Measurements from ENCODE around the gene LPP. TPM values are rescaled to one million over a fixed set of nuclear protein-coding genes. Genes with fewer than 3 reads are reported as not detected.

Gene LPP
- total RNA-seq, 2 donors from 2014 or later: 52.7 to 56.7 TPM

- ATAC-seq (no peak), DNase-seq (ENCODE audit: low spot score) (no peak)
- Mint-ChIP-seq H3K27me3 (no peaks in the 10 kb centered on the region), H3K27ac (no peak overlapping the region), H3K4me3 (no peak overlapping the region), H3K36me3 (no peaks in the 10 kb centered on the region), H3K4me1 (ENCODE audit: low read depth in 2 of 2) (peaks cover 0 to 10% of the 10 kb centered on the region in 2 donors), H3K9me3 (no peaks in the 10 kb centered on the region)
These were observed 605.5 kb downstream of the LPP start for GRCh38 chr3:188759336-188760005.

DNA sequence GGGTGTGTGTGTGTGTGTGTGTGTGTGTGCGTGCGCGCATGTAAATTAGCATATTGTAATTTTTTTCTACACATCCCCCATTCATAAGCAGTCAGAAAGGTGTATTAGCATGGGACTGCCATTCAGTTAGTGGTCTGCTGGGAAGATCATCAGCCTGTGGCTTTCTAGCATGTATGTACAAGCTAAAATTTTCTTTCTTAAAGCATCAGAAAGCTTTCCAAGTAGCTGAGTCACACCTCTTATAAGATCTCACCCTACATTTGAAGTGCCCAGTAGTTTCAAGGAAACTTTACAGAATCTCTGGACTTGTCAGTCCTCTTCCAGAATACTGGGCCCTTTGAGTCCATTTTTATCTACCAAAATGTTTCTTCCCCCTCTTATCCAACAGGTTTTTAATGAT lies 606.5 kb downstream of the LPP start:
- H3K4me1 Mint-ChIP-seq (ENCODE audit: low read depth in 2 of 2): peaks cover 0 to 13% of the 10 kb centered on the region in 2 donors
- H3K27me3 Mint-ChIP-seq: no peaks in the 10 kb centered on the region
- DNase-seq (ENCODE audit: low spot score) (no peak), ATAC-seq (no peak)
- H3K27ac Mint-ChIP-seq: peak overlapping the region in 1 of 2 donors; percentile 53
- no peaks in the 10 kb centered on the region for H3K9me3 Mint-ChIP-seq
- H3K36me3 Mint-ChIP-seq: no peaks in the 10 kb centered on the region
- H3K4me3 Mint-ChIP-seq: no peak overlapping the region

DNA sequence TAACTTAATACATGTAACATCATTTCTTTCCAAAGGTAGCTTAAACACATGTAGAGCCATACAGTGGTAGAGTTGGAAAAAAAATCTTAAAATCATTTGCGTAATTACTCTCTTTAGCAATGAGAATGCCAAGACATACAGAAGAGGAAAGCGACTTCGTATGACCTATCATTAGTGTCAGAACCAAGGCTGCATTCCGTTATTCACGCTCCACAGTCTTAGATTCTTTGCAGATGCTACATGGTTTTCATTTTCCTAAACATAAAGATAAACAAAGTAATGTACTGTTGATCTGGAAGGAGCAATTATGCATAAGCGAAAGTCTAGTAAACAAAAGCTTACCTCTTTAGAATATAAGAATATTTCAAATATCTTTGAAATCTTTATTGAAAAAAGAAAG lies 607.5 kb downstream of the LPP start:
- Mint-ChIP-seq H3K4me1 (ENCODE audit: low read depth in 2 of 2) (peaks cover 0 to 10% of the 10 kb centered on the region in 2 donors), H3K4me3 (no peak overlapping the region), H3K27ac (no peak overlapping the region), H3K27me3 (no peaks in the 10 kb centered on the region), H3K36me3 (no peaks in the 10 kb centered on the region), H3K9me3 (no peaks in the 10 kb centered on the region)
- ATAC-seq (no peak), DNase-seq (ENCODE audit: low spot score) (no peak)

- H3K4me3 Mint-ChIP-seq: no peak overlapping the region
- no peak for ATAC-seq
- DNase-seq (ENCODE audit: low spot score): no peak
- no peaks in the 10 kb centered on the region for H3K36me3 Mint-ChIP-seq
- H3K27me3 Mint-ChIP-seq: no peaks in the 10 kb centered on the region
- no peaks in the 10 kb centered on the region for H3K9me3 Mint-ChIP-seq
- H3K4me1 Mint-ChIP-seq (ENCODE audit: low read depth in 2 of 2): peaks cover 0 to 10% of the 10 kb centered on the region in 2 donors
- H3K27ac Mint-ChIP-seq: no peak overlapping the region
These were observed 608.0 kb downstream of the LPP start for GRCh38 chr3:188761964-188762363.

GRCh38 chr3:188764609-188765008 lies 610.7 kb downstream of the LPP start:
- no peak overlapping the region for H3K4me3 Mint-ChIP-seq
- no peaks in the 10 kb centered on the region for H3K36me3 Mint-ChIP-seq
- DNase-seq (ENCODE audit: low spot score): no peak
- no peaks in the 10 kb centered on the region for H3K9me3 Mint-ChIP-seq
- H3K4me1 Mint-ChIP-seq (ENCODE audit: low read depth in 2 of 2): peaks cover 0 to 7% of the 10 kb centered on the region in 2 donors
- no peak for ATAC-seq
- no peak overlapping the region for H3K27ac Mint-ChIP-seq
- no peaks in the 10 kb centered on the region for H3K27me3 Mint-ChIP-seq

DNA sequence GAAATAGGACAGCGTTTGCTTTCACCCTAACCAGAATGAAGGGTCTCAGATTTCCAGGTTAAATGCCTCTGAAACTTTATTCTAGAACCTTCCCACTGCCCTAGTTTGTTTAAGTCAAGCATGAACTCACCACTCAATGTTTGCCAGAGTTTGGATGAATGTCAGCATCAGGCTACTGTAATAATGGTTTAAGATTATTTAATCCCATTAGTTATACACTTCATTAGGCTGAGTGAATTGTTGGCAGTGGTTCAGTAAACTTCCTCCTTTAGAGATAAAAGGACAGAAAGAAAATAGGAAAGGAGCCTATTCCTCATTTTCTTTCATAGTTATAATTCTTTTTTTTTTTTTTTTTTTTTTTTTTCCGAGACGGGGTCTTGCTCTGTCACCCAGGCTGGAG lies 615.9 kb downstream of the LPP start:
- DNase-seq (ENCODE audit: low spot score) (no peak), ATAC-seq (no peak)
- H3K36me3 Mint-ChIP-seq: no peaks in the 10 kb centered on the region
- H3K27ac Mint-ChIP-seq: no peak overlapping the region
- H3K4me1 Mint-ChIP-seq (ENCODE audit: low read depth in 2 of 2): peaks cover 3 to 5% of the 10 kb centered on the region in 2 donors
- H3K4me3 Mint-ChIP-seq: no peak overlapping the region
- H3K27me3 Mint-ChIP-seq: no peaks in the 10 kb centered on the region
- no peaks in the 10 kb centered on the region for H3K9me3 Mint-ChIP-seq

DNA sequence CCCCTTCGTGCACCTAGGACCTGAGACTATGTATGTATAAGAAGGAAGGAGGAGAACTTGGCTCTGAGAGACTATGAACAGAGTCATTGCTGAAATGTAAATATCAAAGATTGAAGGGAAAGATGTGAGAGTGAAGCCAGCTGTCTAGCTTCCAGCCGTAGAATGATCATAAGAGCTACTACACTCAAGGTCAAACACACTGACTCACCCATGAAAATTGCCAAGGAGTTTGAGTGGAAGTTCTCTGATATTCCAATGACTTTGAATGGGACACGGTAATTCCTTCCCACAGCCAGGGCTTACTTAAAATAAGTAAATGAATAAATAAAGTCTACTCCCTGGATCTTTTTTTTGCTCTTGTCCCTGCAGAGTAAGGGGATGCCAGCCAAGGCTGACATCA lies 618.9 kb downstream of the LPP start:
- Mint-ChIP-seq H3K27me3 (no peaks in the 10 kb centered on the region), H3K36me3 (no peaks in the 10 kb centered on the region), H3K27ac (no peak overlapping the region), H3K4me3 (no peak overlapping the region), H3K4me1 (ENCODE audit: low read depth in 2 of 2) (peaks cover 0 to 5% of the 10 kb centered on the region in 2 donors), H3K9me3 (no peaks in the 10 kb centered on the region)
- DNase-seq (ENCODE audit: low spot score): no peak
- ATAC-seq: no peak

DNA sequence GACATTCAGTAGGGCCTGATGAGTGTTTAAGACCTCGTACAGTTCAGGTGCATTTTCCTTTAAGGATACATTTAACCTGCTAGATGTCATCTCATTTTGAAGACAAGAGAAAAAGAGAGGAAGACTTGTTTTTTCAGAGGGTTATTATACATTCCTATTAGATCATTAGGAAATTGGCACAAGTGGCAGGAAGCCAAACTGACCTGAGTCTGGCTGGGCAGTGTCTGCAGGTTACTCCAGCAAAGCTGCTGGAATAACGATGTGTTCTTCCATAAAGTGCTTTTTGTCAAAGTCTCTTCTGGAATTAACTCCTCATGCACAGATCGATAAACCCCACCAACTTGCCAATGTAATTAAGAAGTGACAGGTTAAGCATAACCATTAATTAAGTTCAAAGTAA lies 621.5 kb downstream of the LPP start:
- no peak for DNase-seq (ENCODE audit: low spot score)
- no peaks in the 10 kb centered on the region for H3K36me3 Mint-ChIP-seq
- H3K27ac Mint-ChIP-seq: peak overlapping the region in 1 of 2 donors; percentile 13
- H3K4me1 Mint-ChIP-seq (ENCODE audit: low read depth in 2 of 2): peaks cover under 1 to 7% of the 10 kb centered on the region in 2 donors
- no peak for ATAC-seq
- no peaks in the 10 kb centered on the region for H3K9me3 Mint-ChIP-seq
- no peak overlapping the region for H3K4me3 Mint-ChIP-seq
- no peaks in the 10 kb centered on the region for H3K27me3 Mint-ChIP-seq

GRCh38 chr3:188776447-188776846 lies 622.5 kb downstream of the LPP start:
- Mint-ChIP-seq H3K4me1 (ENCODE audit: low read depth in 2 of 2) (peaks cover 10 to 17% of the 10 kb centered on the region in 2 donors), H3K9me3 (peaks cover 4% of the 10 kb centered on the region), H3K27me3 (no peaks in the 10 kb centered on the region), H3K27ac (no peak overlapping the region), H3K4me3 (no peak overlapping the region), H3K36me3 (peaks cover 8% of the 10 kb centered on the region)
- ATAC-seq (no peak), DNase-seq (ENCODE audit: low spot score) (no peak)

- H3K27ac Mint-ChIP-seq: no peak overlapping the region
- H3K27me3 Mint-ChIP-seq: no peaks in the 10 kb centered on the region
- peaks cover 20 to 28% of the 10 kb centered on the region in 2 donors for H3K4me1 Mint-ChIP-seq (ENCODE audit: low read depth in 2 of 2)
- no peak overlapping the region for H3K4me3 Mint-ChIP-seq
- ATAC-seq (no peak), DNase-seq (ENCODE audit: low spot score) (no peak)
- peaks cover 4% of the 10 kb centered on the region for H3K9me3 Mint-ChIP-seq
- peaks cover 8% of the 10 kb centered on the region for H3K36me3 Mint-ChIP-seq
These were observed 624.3 kb downstream of the LPP start for GRCh38 chr3:188778091-188778852.

DNA sequence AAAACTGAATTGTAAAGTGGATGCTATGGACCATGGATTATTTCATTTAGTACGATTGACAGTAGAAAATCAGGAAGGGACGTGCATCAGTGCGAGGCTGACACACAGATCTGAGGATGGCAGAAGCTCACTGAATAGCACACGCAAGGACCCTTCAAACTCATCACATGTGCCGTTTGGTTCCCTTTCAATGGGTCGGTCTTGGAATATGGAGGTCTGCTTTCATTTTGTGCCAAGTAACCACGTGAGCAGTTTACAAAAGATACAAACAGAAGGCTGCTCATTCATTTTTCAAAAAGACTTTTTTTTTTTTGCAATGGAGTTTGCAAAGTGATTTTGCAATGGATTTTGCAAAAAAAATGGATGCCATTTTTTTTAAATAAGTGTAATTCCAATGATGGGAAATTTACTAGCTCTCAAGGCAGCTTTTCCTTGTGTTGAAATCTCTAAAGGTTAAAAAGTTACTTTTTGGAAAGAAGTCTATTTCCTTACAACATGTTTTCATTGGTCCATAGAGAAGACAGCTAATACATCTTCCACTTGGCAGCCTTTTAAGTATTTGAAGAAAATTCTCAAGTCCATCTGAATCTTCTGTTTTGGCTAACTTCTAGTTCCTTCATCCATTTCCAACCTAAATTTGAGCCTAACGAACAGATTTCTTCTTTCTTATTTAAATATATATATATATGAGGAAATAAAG lies 625.5 kb downstream of the LPP start:
- ATAC-seq: no peak
- no peak overlapping the region for H3K27ac Mint-ChIP-seq
- H3K4me1 Mint-ChIP-seq (ENCODE audit: low read depth in 2 of 2): peaks cover 24 to 25% of the 10 kb centered on the region in 2 donors
- H3K36me3 Mint-ChIP-seq: peaks cover 8% of the 10 kb centered on the region
- peaks cover 4% of the 10 kb centered on the region for H3K9me3 Mint-ChIP-seq
- no peak overlapping the region for H3K4me3 Mint-ChIP-seq
- H3K27me3 Mint-ChIP-seq: no peaks in the 10 kb centered on the region
- no peak for DNase-seq (ENCODE audit: low spot score)

DNA sequence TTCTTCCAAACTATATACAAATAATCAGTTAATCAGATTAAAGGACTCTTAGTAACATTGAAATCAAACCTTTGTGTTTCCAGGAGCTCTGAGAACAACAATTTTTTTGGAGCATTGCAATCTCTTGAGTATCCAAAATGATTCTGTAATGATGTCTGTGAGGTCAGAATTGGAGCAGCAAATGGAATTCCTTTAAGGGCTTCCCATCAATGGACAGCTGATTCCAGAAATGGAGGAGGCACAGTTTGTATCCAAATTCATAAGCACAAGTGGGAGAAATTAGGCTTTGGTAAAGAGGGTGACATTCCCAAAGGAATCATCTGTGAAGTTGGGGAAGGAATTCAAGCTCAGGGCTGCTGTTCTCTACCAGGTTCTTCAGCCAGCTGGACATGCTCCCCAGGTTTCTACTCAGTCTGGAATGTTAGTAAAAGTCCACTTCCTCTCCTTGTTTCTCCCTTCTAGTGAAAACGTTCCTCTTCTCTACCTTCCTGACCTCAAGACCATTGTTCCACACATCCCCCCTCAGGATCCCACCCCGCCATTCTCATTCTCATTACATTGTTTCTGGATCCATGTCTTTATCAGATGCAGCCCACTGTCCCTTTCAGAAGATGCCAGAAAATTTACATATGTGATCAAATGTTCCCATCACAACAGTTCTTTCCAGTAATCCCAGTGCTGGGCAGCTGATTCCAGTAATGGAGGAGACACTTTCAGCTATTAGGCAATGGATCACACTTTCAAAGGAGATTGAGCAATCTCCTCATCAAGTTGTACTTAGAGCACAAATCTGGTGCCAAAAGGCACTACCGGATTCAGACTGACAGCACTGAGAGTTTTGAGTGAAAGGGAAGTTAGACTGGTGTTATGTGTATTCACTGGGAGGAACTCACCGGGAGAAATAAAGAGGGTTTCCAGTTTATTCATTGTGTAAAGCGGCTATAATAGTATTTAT lies 626.5 kb downstream of the LPP start:
- Mint-ChIP-seq H3K36me3 (peaks cover 8% of the 10 kb centered on the region), H3K4me1 (ENCODE audit: low read depth in 2 of 2) (peaks cover 24% of the 10 kb centered on the region in 2 donors), H3K4me3 (peak overlapping the region; percentile 41), H3K9me3 (peaks cover 4% of the 10 kb centered on the region), H3K27ac (peak overlapping the region in 1 of 2 donors; percentile 79), H3K27me3 (no peaks in the 10 kb centered on the region)
- ATAC-seq (peak in 1 of 2 donors; percentile 67), DNase-seq (ENCODE audit: low spot score) (no peak)

GRCh38 chr3:188782613-188783124 lies 628.7 kb downstream of the LPP start:
- ATAC-seq (peak; percentile 66 to 78), DNase-seq (ENCODE audit: low spot score) (no peak)
- Mint-ChIP-seq H3K27ac (peak overlapping the region; percentile 3 to 79), H3K36me3 (peaks cover 8% of the 10 kb centered on the region), H3K4me1 (ENCODE audit: low read depth in 2 of 2) (peaks cover 24 to 26% of the 10 kb centered on the region in 2 donors), H3K27me3 (no peaks in the 10 kb centered on the region), H3K4me3 (peak overlapping the region; percentile 8), H3K9me3 (peaks cover 4% of the 10 kb centered on the region)
